GM10248 (cell line): ENCODE measurements around the gene EFCAB6.

Experiments
- CTCF ChIA-PET: fragments of 300-600 bp; sonication (Branson Sonifier 250); formaldehyde crosslinking; extraction: SDS; loops from one replicate; lab custom pipeline; 2021; ENCODE audit warnings: antibody characterized with exemption; lab: Yijun Ruan, JAX
- POLR2A ChIA-PET: fragments of 350-650 bp; sonication (Branson Sonifier 250); formaldehyde crosslinking; extraction: SDS; loops from one replicate; lab custom pipeline; 2020; ENCODE audit warnings: antibody characterized with exemption; lab: Yijun Ruan, JAX
- DNase-seq: peaks from one replicate; pipeline ENCODE4 v3.0.0; 2012; ENCODE audit errors: extremely low spot score
- TF ChIP-seq, protein P1 (sequence below): IDR thresholded peaks from 2 replicates; pipeline ENCODE4 v1.5.1; 2012; ENCODE audit warnings: mild to moderate bottlenecking, low read depth; ENCODE audit errors: extremely low read depth, missing control alignments, control extremely low read depth

EFCAB6 gene

DNA sequence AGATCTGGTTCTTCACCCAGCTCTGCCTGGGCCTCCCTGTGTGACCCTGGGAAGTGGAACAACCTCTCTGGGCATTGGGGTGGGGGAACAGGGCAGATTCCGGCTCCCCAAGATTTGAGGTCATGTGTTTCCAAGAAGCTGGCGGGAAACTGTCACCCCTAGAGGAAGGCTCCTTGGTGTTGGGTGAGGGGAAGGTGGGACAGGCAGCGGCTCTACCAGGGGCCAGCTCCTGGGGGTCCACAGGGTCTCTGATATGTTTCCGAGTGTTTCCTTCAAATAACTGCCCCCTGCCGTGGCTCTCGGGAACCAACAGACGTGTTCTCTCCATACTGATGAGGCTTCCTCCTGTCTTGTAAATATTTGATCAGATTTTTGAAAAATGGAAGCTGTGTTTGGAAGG lies 321.8 kb downstream of the EFCAB6 start:
- CTCF ChIA-PET: no interaction called here
- TF ChIP-seq, protein P1, sequence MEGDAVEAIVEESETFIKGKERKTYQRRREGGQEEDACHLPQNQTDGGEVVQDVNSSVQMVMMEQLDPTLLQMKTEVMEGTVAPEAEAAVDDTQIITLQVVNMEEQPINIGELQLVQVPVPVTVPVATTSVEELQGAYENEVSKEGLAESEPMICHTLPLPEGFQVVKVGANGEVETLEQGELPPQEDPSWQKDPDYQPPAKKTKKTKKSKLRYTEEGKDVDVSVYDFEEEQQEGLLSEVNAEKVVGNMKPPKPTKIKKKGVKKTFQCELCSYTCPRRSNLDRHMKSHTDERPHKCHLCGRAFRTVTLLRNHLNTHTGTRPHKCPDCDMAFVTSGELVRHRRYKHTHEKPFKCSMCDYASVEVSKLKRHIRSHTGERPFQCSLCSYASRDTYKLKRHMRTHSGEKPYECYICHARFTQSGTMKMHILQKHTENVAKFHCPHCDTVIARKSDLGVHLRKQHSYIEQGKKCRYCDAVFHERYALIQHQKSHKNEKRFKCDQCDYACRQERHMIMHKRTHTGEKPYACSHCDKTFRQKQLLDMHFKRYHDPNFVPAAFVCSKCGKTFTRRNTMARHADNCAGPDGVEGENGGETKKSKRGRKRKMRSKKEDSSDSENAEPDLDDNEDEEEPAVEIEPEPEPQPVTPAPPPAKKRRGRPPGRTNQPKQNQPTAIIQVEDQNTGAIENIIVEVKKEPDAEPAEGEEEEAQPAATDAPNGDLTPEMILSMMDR: no peak
- POLR2A ChIA-PET: no interaction called here
- no peak for DNase-seq

DNA sequence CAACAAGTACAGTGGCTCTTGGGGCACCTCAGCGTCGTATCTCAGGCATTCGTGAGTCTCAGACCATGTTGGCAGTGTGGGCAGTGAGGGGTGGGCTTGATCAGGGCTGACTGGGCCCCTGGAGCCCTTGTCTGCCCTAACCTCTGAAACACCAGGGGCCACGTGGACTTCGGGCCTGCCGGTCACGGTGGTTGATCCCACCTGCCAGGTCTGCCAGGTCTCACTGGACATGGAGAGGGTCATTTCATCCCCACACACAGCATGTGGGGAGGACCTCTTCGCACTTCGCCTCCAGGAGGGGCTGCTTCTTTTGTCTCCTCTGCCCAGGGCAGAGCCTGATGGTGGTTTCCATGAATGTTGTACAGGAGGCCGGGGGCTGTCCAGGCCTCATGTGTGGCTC lies 323.2 kb downstream of the EFCAB6 start:
- TF ChIP-seq, protein P1: no peak
- CTCF ChIA-PET: no interaction called here
- POLR2A ChIA-PET: no interaction called here
- DNase-seq: no peak

DNA sequence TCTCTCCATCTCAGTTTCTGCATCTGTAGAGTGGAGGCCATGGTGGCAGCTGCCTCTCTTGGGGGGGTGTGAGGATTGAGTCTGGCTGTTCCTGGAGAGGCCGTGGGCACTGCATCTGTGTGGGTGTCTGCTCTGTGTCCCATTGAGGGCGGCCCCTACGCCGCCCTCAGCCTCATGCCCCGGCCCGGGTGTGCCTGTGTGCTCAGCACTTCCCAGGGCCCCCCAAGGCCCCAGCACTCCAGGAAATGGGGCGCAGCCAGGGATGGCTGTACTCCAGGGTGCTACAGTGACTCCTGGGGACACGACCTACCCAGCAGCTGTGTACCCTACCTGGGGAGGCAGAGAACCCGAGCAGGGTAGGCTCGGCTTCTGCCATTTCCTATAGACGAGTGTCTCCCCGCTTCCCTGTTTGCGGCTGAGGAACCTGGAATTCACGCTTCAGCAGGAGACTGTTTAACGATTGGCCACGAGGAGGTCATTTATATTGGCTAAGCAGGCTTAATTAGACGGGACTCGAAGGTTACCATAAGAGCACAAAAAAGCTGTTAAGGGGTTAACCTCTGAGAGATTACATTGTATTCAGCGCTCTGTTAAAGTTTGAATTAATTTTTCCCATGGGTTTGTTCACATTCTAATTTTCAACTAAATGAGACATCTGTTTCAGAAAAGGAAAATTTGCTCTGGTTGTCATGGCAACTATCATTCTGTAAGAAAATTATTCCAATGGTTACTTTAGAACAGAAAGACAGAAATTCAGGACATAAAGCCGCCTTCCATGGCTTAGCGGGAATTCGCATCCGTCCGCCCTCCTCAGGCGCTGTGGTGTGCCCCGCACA lies 323.9 kb downstream of the EFCAB6 start:
- CTCF ChIA-PET: no interaction called here
- DNase-seq: no peak
- POLR2A ChIA-PET: no interaction called here
- TF ChIP-seq, protein P1: no peak

DNA sequence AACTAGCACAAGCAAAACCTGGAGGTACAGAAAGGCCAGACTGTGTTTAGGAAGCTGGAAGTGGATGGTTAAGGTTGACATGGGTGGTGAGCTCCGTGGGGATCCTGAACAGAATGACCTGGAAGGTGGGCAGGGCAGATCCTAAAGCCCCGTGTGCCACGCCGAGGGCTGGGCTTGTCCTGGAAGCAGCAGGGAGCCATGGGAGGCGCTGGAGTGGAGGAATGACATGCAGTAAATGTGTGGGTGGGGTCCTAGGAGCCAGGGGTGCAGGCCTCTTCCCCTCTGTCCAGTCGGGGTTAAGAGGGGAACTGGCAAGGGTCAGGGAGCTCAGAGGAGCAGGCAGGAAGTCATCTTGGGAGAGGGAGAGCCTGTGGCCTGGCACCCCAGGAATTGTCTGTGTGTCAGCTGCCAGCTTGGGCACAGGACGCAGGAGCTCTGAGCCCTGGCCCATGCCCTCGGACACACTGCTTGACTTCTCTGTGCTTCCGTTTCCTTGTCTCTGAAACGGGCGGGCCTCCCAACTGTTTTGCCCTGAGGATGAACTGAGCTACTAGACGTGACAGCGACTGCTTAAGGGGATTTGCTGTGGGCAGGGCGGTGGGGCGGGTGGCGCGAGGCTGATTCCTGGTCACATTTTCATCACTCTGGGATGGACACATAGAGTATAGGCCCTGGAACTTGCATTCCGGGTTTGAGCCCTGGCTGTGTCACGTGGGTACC lies 324.6 kb downstream of the EFCAB6 start:
- ChIA-PET POLR2A (no interaction called here), CTCF (no interaction called here)
- TF ChIP-seq, protein P1: no peak
- no peak for DNase-seq

DNA sequence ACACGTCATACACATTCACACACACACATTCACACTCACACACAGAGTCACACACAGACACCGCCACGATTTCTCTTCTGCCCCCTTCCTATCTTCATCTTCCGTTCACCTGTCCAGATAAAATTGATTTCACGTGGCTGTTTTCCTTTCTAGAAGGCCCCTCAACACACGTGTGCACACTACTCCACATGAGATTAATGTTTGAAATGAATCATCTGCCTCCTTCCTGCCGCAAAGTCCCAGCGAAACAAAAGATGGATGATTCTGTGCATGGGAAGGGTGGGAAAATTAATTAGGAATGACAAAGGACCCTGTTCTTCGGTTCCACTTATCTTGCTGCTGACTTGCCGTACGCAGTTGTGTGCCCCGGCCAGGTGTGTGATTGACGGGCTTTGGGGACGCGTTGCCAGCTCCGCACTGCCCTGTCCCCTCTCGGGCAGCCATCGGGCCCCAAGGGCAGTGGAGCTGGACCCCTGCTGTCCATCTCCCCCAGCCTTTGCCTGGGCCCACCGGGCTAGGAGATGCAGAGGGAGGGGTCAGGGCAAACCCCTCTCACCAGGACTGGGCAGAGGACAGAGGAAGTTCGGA lies 326.5 kb downstream of the EFCAB6 start:
- TF ChIP-seq, protein P1: no peak
- ChIA-PET POLR2A (no interaction called here), CTCF (no interaction called here)
- DNase-seq: no peak

DNA sequence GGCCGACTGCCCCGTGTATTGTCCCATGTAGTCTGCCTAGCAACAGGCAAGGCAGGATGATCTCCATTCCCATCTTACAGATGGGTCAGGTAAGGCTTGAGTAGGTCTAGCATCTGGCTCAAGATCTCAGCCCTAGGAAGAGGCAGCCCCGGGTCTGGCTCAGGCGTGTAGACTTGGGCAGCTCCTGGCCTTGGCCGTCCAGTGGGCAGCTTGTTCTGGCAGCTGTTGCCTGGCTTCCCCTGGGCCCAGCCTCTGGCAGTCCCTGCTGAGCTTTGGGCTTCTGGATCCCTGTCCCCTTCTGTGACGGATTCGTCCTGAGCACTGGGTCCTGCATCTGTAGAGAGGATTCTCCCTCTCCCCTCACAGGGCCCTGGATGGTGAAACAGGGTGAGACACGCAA lies 327.9 kb downstream of the EFCAB6 start:
- ChIA-PET POLR2A (no interaction called here), CTCF (interaction anchor here (1.0 kb wide), 1 partner anchor 10 kb away, joined by 3 read pairs; no protein-coding TSS in a partner anchor)
- TF ChIP-seq, protein P1: no peak
- no peak for DNase-seq
